H1 (cell line): ENCODE measurements around the gene RORB. TPM values are rescaled to one million over a fixed set of nuclear protein-coding genes. Genes with fewer than 3 reads are reported as not detected.

Experiments
- CTCF ChIA-PET: fragments of 300-600 bp; sonication (Branson Sonifier 250); formaldehyde crosslinking; loops from one replicate; lab custom pipeline; 2021; ENCODE audit not compliant: partially characterized antibody; lab: Charles Lee
- POLR2A ChIA-PET: fragments of 300-600 bp; sonication (Branson Sonifier 250); formaldehyde crosslinking; loops from one replicate; lab custom pipeline; 2021; ENCODE audit warnings: inconsistent platforms; ENCODE audit not compliant: partially characterized antibody; lab: Charles Lee
- DNase-seq, 2 experiments: peaks; one replicate each; pipeline versions ENCODE4 v3.0.0 to v3.0.0-alpha.2; 2010 to 2022; ENCODE audit warnings: low spot score in 2 of 2, low read depth in 1 of 2, mixed read lengths in 1 of 2
- FAIRE-seq: peaks from 2 replicates; lab custom pipeline; 2011; peaks lifted over from hg19 to GRCh38; lab: Jason Lieb, UNC
- H2AFZ ChIP-seq: 2 replicates; pipeline ENCODE4 v1.8.1; 2012; ENCODE audit warnings: low read length, inconsistent platforms
- H2AK5ac ChIP-seq: 2 replicates; pipeline ENCODE4 v1.6.1; 2013; ENCODE audit warnings: low read depth, low read length
- H2BK120ac ChIP-seq: replicated peaks from 2 replicates; pipeline ENCODE3; 2013; ENCODE audit warnings: low read depth, low read length, inconsistent platforms
- H2BK12ac ChIP-seq: 2 replicates; pipeline ENCODE4 v1.6.1; 2013; ENCODE audit warnings: low read depth, low read length
- H2BK15ac ChIP-seq: 2 replicates; pipeline ENCODE4 v1.6.1; 2013; ENCODE audit warnings: low read length
- H2BK20ac ChIP-seq: 2 replicates; pipeline ENCODE4 v1.6.1; 2013; ENCODE audit warnings: low read length
- H2BK5ac ChIP-seq: 2 replicates; pipeline ENCODE4 v1.6.1; 2013; ENCODE audit warnings: low read depth, low read length
- H3K14ac ChIP-seq: 2 replicates; pipeline ENCODE4 v1.6.1; 2013; ENCODE audit warnings: inconsistent platforms; ENCODE audit not compliant: insufficient read length
- H3K18ac ChIP-seq: 2 replicates; pipeline ENCODE4 v1.6.1; 2013; ENCODE audit warnings: low read length; ENCODE audit errors: extremely low read depth
- H3K23ac ChIP-seq: 2 replicates; pipeline ENCODE4 v1.6.1; 2013; ENCODE audit warnings: inconsistent platforms; ENCODE audit not compliant: insufficient read length
- H3K23me2 ChIP-seq: 2 replicates; pipeline ENCODE4 v1.6.1; 2013; ENCODE audit warnings: low read depth, low read length
- H3K27ac ChIP-seq: 2 replicates; pipeline ENCODE4 v1.6.1; 2011; ENCODE audit warnings: low read depth, low read length, inconsistent platforms
- H3K27me3 ChIP-seq, 4 experiments: replicated peaks in 1 of 4; 1 replicate in 1 of 4; 2 replicates in 3 of 4; pipeline versions ENCODE4 v1.6.1 to v1.8.1; 2011 to 2013; ENCODE audit warnings: low read length in 3 of 4, mild to moderate bottlenecking in 3 of 4, inconsistent platforms in 2 of 4, mixed read lengths in 2 of 4, moderate library complexity in 1 of 4; ENCODE audit not compliant: control insufficient read depth in 3 of 4, insufficient read depth in 3 of 4; ENCODE audit errors: extremely low read depth in 1 of 4
- H3K36me3 ChIP-seq, 4 experiments: 2 replicates each; pipeline versions ENCODE4 v1.6.1 to v1.8.1; 2011 to 2013; ENCODE audit warnings: mild to moderate bottlenecking in 4 of 4, low read length in 3 of 4, moderate library complexity in 2 of 4, control low read depth in 1 of 4, inconsistent platforms in 1 of 4; ENCODE audit not compliant: insufficient read depth in 4 of 4, control insufficient read depth in 2 of 4
- H3K4ac ChIP-seq: replicated peaks from 2 replicates; pipeline ENCODE3; 2013; ENCODE audit warnings: low read length, low read depth, mixed read lengths, inconsistent platforms; ENCODE audit not compliant: insufficient read length
- H3K4me1 ChIP-seq, 4 experiments: replicated peaks in 1 of 4; 1 replicate in 1 of 4; 2 replicates in 3 of 4; pipeline versions ENCODE4 v1.6.1 to v1.8.1; 2011 to 2013; ENCODE audit warnings: low read length in 3 of 4, inconsistent platforms in 2 of 4, mixed read lengths in 1 of 4; ENCODE audit not compliant: insufficient read depth in 4 of 4, control insufficient read depth in 3 of 4
- H3K4me2 ChIP-seq, 2 experiments: 2 replicates each; pipeline versions ENCODE4 v1.6.1 to v1.8.1; 2011 to 2013; ENCODE audit warnings: low read depth in 2 of 2, low read length in 2 of 2, control low read depth in 1 of 2, inconsistent platforms in 1 of 2, mild to moderate bottlenecking in 1 of 2; ENCODE audit not compliant: insufficient read depth in 1 of 2
- H3K4me3 ChIP-seq, 4 experiments: fragments of 200-600, 300-600 bp in 1 of 4; sonication (generic), shearing (Covaris generic), sonication (Bioruptor Twin) in 1 of 4; 2 replicates each; pipeline versions ENCODE4 v1.5.1 to v1.8.1; 2011 to 2016; ENCODE audit warnings: low read length in 4 of 4, low read depth in 3 of 4, control low read depth in 2 of 4, inconsistent platforms in 2 of 4, mild to moderate bottlenecking in 2 of 4, mixed read lengths in 1 of 4, moderate library complexity in 1 of 4; ENCODE audit not compliant: insufficient read depth in 2 of 4; ENCODE audit errors: extremely low read depth in 1 of 4
- H3K56ac ChIP-seq: replicated peaks from 2 replicates; pipeline ENCODE3; 2013; ENCODE audit warnings: low read depth, mild to moderate bottlenecking, mixed read lengths, low read length, inconsistent platforms; ENCODE audit not compliant: insufficient read length
- H3K79me1 ChIP-seq: 2 replicates; pipeline ENCODE4 v1.6.1; 2013; ENCODE audit warnings: low read depth, low read length, control low read depth
- H3K79me2 ChIP-seq, 2 experiments: 2 replicates each; pipeline versions ENCODE4 v1.6.1 to v1.8.1; 2012 to 2013; ENCODE audit warnings: low read length in 2 of 2, mild to moderate bottlenecking in 2 of 2, inconsistent platforms in 1 of 2; ENCODE audit not compliant: insufficient read depth in 2 of 2, control insufficient read depth in 1 of 2
- H3K9ac ChIP-seq, 4 experiments: replicated peaks in 1 of 4; 1 replicate in 1 of 4; 2 replicates in 3 of 4; pipeline versions ENCODE4 v1.6.1 to v1.8.1; 2011 to 2013; ENCODE audit warnings: low read depth in 3 of 4, low read length in 3 of 4, control low read depth in 2 of 4, mild to moderate bottlenecking in 2 of 4, moderate library complexity in 2 of 4, inconsistent platforms in 1 of 4; ENCODE audit errors: extremely low read depth in 1 of 4
- H3K9me3 ChIP-seq, 2 experiments: 2 replicates each; pipeline versions ENCODE4 v1.6.1 to v1.8.1; 2012 to 2013; ENCODE audit warnings: mild to moderate bottlenecking in 2 of 2, moderate library complexity in 2 of 2, control low read depth in 1 of 2, inconsistent platforms in 1 of 2, low read depth in 1 of 2, low read length in 1 of 2, mixed read lengths in 1 of 2; ENCODE audit not compliant: insufficient read depth in 2 of 2
- H4K20me1 ChIP-seq, 2 experiments: replicated peaks in 1 of 2; 2 replicates each; pipeline versions ENCODE3 to v1.8.1; 2011 to 2013; ENCODE audit warnings: inconsistent platforms in 2 of 2, low read length in 2 of 2, mild to moderate bottlenecking in 1 of 2; ENCODE audit not compliant: insufficient read depth in 2 of 2, control insufficient read depth in 1 of 2
- H4K5ac ChIP-seq: 2 replicates; pipeline ENCODE4 v1.6.1; 2013; ENCODE audit warnings: low read length, low read depth, mixed read lengths, inconsistent platforms; ENCODE audit not compliant: insufficient read length
- H4K8ac ChIP-seq: 2 replicates; pipeline ENCODE4 v1.8.0; 2013; ENCODE audit warnings: mild to moderate bottlenecking, moderate library complexity, low read length, inconsistent platforms; ENCODE audit not compliant: insufficient read depth; ENCODE audit errors: extremely low read depth
- H4K91ac ChIP-seq: replicated peaks from 2 replicates; pipeline ENCODE3; 2013; ENCODE audit warnings: low read length, mixed read lengths, inconsistent platforms; ENCODE audit not compliant: insufficient read length
- CEBPB ChIP-seq: IDR thresholded peaks from 2 replicates; pipeline ENCODE4 v1.6.1; 2012; ENCODE audit warnings: low read depth, low read length
- GTF2F1 ChIP-seq: IDR thresholded peaks from 2 replicates; pipeline ENCODE4 v1.6.1; 2012; ENCODE audit warnings: low read depth, low read length, improper control_type of control experiment, borderline replicate concordance
- KDM5A ChIP-seq: fragments of 200-600 bp; IDR thresholded peaks from 2 replicates; pipeline ENCODE4 v1.7.1; 2012; ENCODE audit warnings: mild to moderate bottlenecking, low read length, inconsistent platforms, mixed read lengths
- MAX ChIP-seq: IDR thresholded peaks from 2 replicates; pipeline ENCODE4 v1.6.1; 2012; ENCODE audit warnings: inconsistent platforms
- POU5F1 ChIP-seq: IDR thresholded peaks from 2 replicates; pipeline ENCODE4 v1.6.1; 2011; ENCODE audit warnings: low read depth, mild to moderate bottlenecking, low read length, moderate library complexity
- WGBS, 2 experiments: shearing (Covaris generic) in 1 of 2; methylation state at CpG; one replicate each; pipeline versions ENCODE4 v1.1.6 to v1.1.7; 2013 to 2015; ENCODE audit warnings: low lambda C conversion rate in 2 of 2, mixed read lengths in 2 of 2, inconsistent platforms in 1 of 2, low coverage in 1 of 2, missing lambda C conversion rate in 1 of 2; ENCODE audit not compliant: insufficient replicate concordance in 2 of 2, insufficient coverage in 1 of 2, insufficient read length in 1 of 2; ENCODE audit errors: extremely low coverage in 1 of 2, missing lambda C conversion rate in 1 of 2; 5-methylcytosine and 5-hydroxymethylcytosine counted together
- polyA plus RNA-seq, 7 experiments: library from polyadenylated mRNA; depleted of rRNA in 3 of 7; stranded (reverse) in 5 of 7; unstranded in 2 of 7; fragments of >200 nt in 5 of 7; fragments of 200-250 nt in 2 of 7; gene quantifications; 1 replicate in 5 of 7; 2 replicates in 1 of 7; 4 replicates in 1 of 7; pipeline versions ENCODE4 v1.2.1 to v1.2.3, GENCODE V29; 2011 to 2013; ENCODE audit warnings: missing spikeins in 2 of 7, mixed read lengths in 2 of 7
- total RNA-seq: library from RNA; stranded (reverse); fragmentation: NEBNext Ultra II Directional; extraction: Animal tissue kit (Norgen Biotek cat#: 25700); gene quantifications from 2 replicates; pipeline ENCODE4 v1.2.1, GENCODE V29; 2021
- TF ChIP-seq, protein P1 (sequence below), 3 experiments: IDR thresholded peaks; 1 replicate in 2 of 3; 2 replicates in 1 of 3; pipeline versions ENCODE4 v1.5.1 to v1.6.1; 2011; ENCODE audit warnings: low read length in 3 of 3, mild to moderate bottlenecking in 3 of 3, inconsistent platforms in 2 of 3, low read depth in 1 of 3, moderate library complexity in 1 of 3; ENCODE audit not compliant: insufficient read depth in 1 of 3; ENCODE audit errors: control extremely low read depth in 1 of 3

The RORB gene
- total and polyA plus RNA-seq, 2 of the 8 experiments (the other 6 are each of a cell fraction or from before 2014, with no cell fraction given): 2.3 to 7.1 TPM

GRCh38 chr9:74576176-74576575, 79.0 kb downstream of the RORB start:
- Histone ChIP-seq H2BK20ac (no peak overlapping the region), H3K4me2 (no peak overlapping the region), H2BK120ac (no peak overlapping the region), H3K23ac (no peak overlapping the region), H3K4me3 (no peak overlapping the region), H2AFZ (no peak overlapping the region), H3K79me1 (no peaks in the 10 kb centered on the region), H3K36me3 (no peaks in the 10 kb centered on the region), H3K4me1 (peaks cover 3 to 13% (median 6%) of the 10 kb centered on the region in 4 experiments; a peak in 5 of 7 replicates), H3K27me3 (no peaks in the 10 kb centered on the region), H4K5ac (no peak overlapping the region), H3K27ac (no peak overlapping the region), H3K56ac (no peak overlapping the region), H2AK5ac (no peak overlapping the region), H3K9me3 (no peaks in the 10 kb centered on the region), H3K18ac (no peak overlapping the region), H3K14ac (no peak overlapping the region), H2BK12ac (no peak overlapping the region), H3K4ac (no peak overlapping the region), H4K20me1 (no peaks in the 10 kb centered on the region), H2BK15ac (0 out of 2 replicates have a peak overlapping the region, but pooled peaks have one; percentile 82), H4K91ac (no peak overlapping the region), H4K8ac (no peak overlapping the region), H3K23me2 (no peaks in the 10 kb centered on the region), H3K9ac (no peak overlapping the region), H2BK5ac (no peak overlapping the region), H3K79me2 (no peaks in the 10 kb centered on the region)
- CTCF ChIA-PET: interaction anchor here (0.8 to 1.2 kb wide), 4 partner anchors 10 to 443 kb away, joined by 3 to 4 read pairs (median 3); no protein-coding TSS in a partner anchor
- DNase-seq: no peak
- WGBS, 2 experiments: 78% methylated on average over 1 of the region's 1 CpG; no CpG with 5 or more reads in 1 of the 2 experiments
- FAIRE-seq: no peak
- POLR2A ChIA-PET: no interaction called here
- TF ChIP-seq GTF2F1 (no peak), MAX (no peak), CEBPB (no peak), KDM5A (no peak), POU5F1 (no peak)
- TF ChIP-seq, protein P1, sequence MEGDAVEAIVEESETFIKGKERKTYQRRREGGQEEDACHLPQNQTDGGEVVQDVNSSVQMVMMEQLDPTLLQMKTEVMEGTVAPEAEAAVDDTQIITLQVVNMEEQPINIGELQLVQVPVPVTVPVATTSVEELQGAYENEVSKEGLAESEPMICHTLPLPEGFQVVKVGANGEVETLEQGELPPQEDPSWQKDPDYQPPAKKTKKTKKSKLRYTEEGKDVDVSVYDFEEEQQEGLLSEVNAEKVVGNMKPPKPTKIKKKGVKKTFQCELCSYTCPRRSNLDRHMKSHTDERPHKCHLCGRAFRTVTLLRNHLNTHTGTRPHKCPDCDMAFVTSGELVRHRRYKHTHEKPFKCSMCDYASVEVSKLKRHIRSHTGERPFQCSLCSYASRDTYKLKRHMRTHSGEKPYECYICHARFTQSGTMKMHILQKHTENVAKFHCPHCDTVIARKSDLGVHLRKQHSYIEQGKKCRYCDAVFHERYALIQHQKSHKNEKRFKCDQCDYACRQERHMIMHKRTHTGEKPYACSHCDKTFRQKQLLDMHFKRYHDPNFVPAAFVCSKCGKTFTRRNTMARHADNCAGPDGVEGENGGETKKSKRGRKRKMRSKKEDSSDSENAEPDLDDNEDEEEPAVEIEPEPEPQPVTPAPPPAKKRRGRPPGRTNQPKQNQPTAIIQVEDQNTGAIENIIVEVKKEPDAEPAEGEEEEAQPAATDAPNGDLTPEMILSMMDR (IDR thresholded peaks at IDR 0.05; ENCODE audit: control extremely low read depth in 1 of 3, insufficient read depth in 1 of 3, low read depth in 1 of 3, low read length in 3 of 3): no peak
